Endodermal cell (in vitro differentiated cells): ENCODE data around the gene ST3GAL5. TPM values are rescaled to one million over a fixed set of nuclear protein-coding genes. Genes with fewer than 3 reads are reported as not detected.
A peak's percentile ranks its signal among the peaks of the same experiment; 100 is the strongest.

Source experiments
- DNase-seq: peaks from one replicate; pipeline ENCODE4 v3.0.0-alpha.2; 2017
- H3K27ac ChIP-seq: 2 replicates; pipeline ENCODE4 v1.5.1; 2013; ENCODE audit warnings: mild to moderate bottlenecking, low read depth, low read length, moderate library complexity
- H3K27me3 ChIP-seq: 2 replicates; pipeline ENCODE4 v1.6.1; 2013; ENCODE audit warnings: mild to moderate bottlenecking, low read length, moderate library complexity; ENCODE audit not compliant: insufficient read depth, control insufficient read depth, poor library complexity, severe bottlenecking
- H3K36me3 ChIP-seq: 2 replicates; pipeline ENCODE4 v1.7.0; 2013; ENCODE audit warnings: mild to moderate bottlenecking, low read length, moderate library complexity; ENCODE audit not compliant: control insufficient read depth, insufficient read depth
- H3K4me1 ChIP-seq: one replicate; pipeline ENCODE4 v1.7.0; 2013; ENCODE audit warnings: low read length; ENCODE audit not compliant: control insufficient read depth, insufficient read depth
- H3K4me3 ChIP-seq: 2 replicates; pipeline ENCODE4 v1.5.1; 2013; ENCODE audit warnings: mild to moderate bottlenecking, low read length, moderate library complexity
- H3K9ac ChIP-seq: 2 replicates; pipeline ENCODE4 v1.6.1; 2013; ENCODE audit warnings: mild to moderate bottlenecking, low read length, moderate library complexity; ENCODE audit not compliant: poor library complexity, severe bottlenecking; ENCODE audit errors: extremely low read depth
- H3K9me3 ChIP-seq: 2 replicates; pipeline ENCODE4 v1.6.1; 2013; ENCODE audit warnings: mild to moderate bottlenecking, low read length, moderate library complexity; ENCODE audit not compliant: control insufficient read depth
- H3K27ac Mint-ChIP-seq: 2 replicates; pipeline ENCODE4 v1.8.0; 2020; ENCODE audit warnings: mixed read lengths
- H3K27me3 Mint-ChIP-seq: 2 replicates; pipeline ENCODE4 v1.8.0; 2021; ENCODE audit warnings: mild to moderate bottlenecking, mixed read lengths; ENCODE audit not compliant: insufficient read depth
- H3K36me3 Mint-ChIP-seq: 2 replicates; pipeline ENCODE4 v1.8.0; 2020; ENCODE audit warnings: low read depth, mixed read lengths
- H3K4me1 Mint-ChIP-seq: 2 replicates; pipeline ENCODE4 v1.8.0; 2020; ENCODE audit warnings: mixed read lengths
- H3K4me3 Mint-ChIP-seq: 2 replicates; pipeline ENCODE4 v1.8.0; 2020; ENCODE audit warnings: mild to moderate bottlenecking, moderate library complexity, mixed read lengths
- H3K9me3 Mint-ChIP-seq: 2 replicates; pipeline ENCODE4 v1.8.0; 2020; ENCODE audit warnings: mild to moderate bottlenecking, mixed read lengths
- CTCF ChIP-seq: fragments of 200-600 bp; sonication (generic); conservative IDR thresholded peaks from 2 replicates; pipeline ENCODE4 v1.5.0; 2021; ENCODE audit warnings: antibody characterized with exemption, mild to moderate bottlenecking
- WGBS, 2 experiments: methylation state at CpG; one replicate each; pipeline versions ENCODE4 v1.1.5 to v1.1.7; 2013; ENCODE audit warnings: missing lambda C conversion rate in 2 of 2, mixed read lengths in 1 of 2; ENCODE audit not compliant: insufficient coverage in 1 of 2, insufficient read length in 1 of 2; 5-methylcytosine and 5-hydroxymethylcytosine counted together
- total RNA-seq, 2 donors: library from RNA; stranded (reverse); fragmentation: NEBNext Ultra II Directional in 1 of 2; extraction: Animal tissue kit (Norgen Biotek cat#: 25700) in 1 of 2; gene quantifications; 2 replicates in 1 of 2; 3 replicates in 1 of 2; pipeline ENCODE4 v1.2.1, GENCODE V29; 2021

Gene ST3GAL5
- total RNA-seq, 2 donors from 2014 or later = 26.6 to 27.4 TPM

DNA sequence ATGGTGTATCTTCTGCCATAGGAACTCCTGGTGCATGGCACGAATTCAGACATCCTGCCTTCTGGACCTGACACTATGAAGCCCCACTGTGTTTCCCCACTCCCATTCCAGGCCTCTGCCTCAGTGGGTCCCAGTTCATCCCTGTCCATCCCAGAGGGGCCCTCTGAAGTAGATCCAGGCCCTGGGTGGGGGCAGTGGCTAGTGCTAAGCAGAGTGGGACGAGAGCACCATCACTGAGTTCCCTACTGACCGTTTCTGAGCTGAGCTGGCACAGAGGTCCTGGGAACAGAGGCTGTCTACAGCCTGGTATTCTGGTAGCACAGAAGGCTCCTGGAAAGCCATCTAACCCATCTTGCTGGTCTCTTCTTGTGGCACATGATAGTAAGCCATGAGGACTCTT is 81.0 kb downstream of the ST3GAL5 start:
- no peaks in the 10 kb centered on the region for H3K9me3 ChIP-seq
- no peak overlapping the region for H3K4me3 ChIP-seq
- H3K4me1 Mint-ChIP-seq = peaks cover 14% of the 10 kb centered on the region
- no peaks in the 10 kb centered on the region for H3K36me3 ChIP-seq
- no peak overlapping the region for H3K4me3 Mint-ChIP-seq
- no peak for DNase-seq
- no peaks in the 10 kb centered on the region for H3K9me3 Mint-ChIP-seq
- no peak overlapping the region for H3K27ac ChIP-seq
- H3K27ac Mint-ChIP-seq = no peak overlapping the region
- H3K36me3 Mint-ChIP-seq = no peaks in the 10 kb centered on the region
- peaks cover 12% of the 10 kb centered on the region for H3K4me1 ChIP-seq
- no peaks in the 10 kb centered on the region for H3K27me3 Mint-ChIP-seq
- WGBS, 2 experiments = 93 to 94% methylated on average over 3 of the region's 3 CpGs
- H3K27me3 ChIP-seq = no peaks in the 10 kb centered on the region
- no peak for TF ChIP-seq CTCF
- H3K9ac ChIP-seq = no peak overlapping the region

GRCh38 chr2:85806358-85807118 is 82.3 kb downstream of the ST3GAL5 start:
- H3K9me3 ChIP-seq = no peaks in the 10 kb centered on the region
- no peaks in the 10 kb centered on the region for H3K9me3 Mint-ChIP-seq
- no peak overlapping the region for H3K4me3 Mint-ChIP-seq
- no peaks in the 10 kb centered on the region for H3K36me3 ChIP-seq
- no peak overlapping the region for H3K27ac Mint-ChIP-seq
- H3K27ac ChIP-seq = no peak overlapping the region
- H3K27me3 ChIP-seq = no peaks in the 10 kb centered on the region
- H3K9ac ChIP-seq = no peak overlapping the region
- H3K4me1 Mint-ChIP-seq = peaks cover 12% of the 10 kb centered on the region
- 91 to 96% methylated on average over 4 of the region's 4 CpGs for WGBS, 2 experiments
- peaks cover 4% of the 10 kb centered on the region for H3K27me3 Mint-ChIP-seq
- no peak overlapping the region for H3K4me3 ChIP-seq
- H3K36me3 Mint-ChIP-seq = no peaks in the 10 kb centered on the region
- DNase-seq = no peak
- peaks cover 12% of the 10 kb centered on the region for H3K4me1 ChIP-seq
- TF ChIP-seq CTCF = no peak

- Mint-ChIP-seq H3K4me1 (no peaks in the 10 kb centered on the region), H3K27ac (no peak overlapping the region), H3K4me3 (no peak overlapping the region), H3K9me3 (no peaks in the 10 kb centered on the region), H3K36me3 (no peaks in the 10 kb centered on the region), H3K27me3 (peaks cover 13% of the 10 kb centered on the region)
- WGBS, 2 experiments = 0% methylated on average over 1 of the region's 1 CpG; no CpG with 5 or more reads in 1 of the 2 experiments
- DNase-seq = no peak
- Histone ChIP-seq H3K36me3 (no peaks in the 10 kb centered on the region), H3K4me1 (no peaks in the 10 kb centered on the region), H3K9ac (no peak overlapping the region), H3K27ac (no peak overlapping the region), H3K4me3 (no peak overlapping the region), H3K27me3 (no peaks in the 10 kb centered on the region), H3K9me3 (no peaks in the 10 kb centered on the region)
- TF ChIP-seq CTCF = peak; percentile 85
Observed at GRCh38 chr2:85804583-85804982, 84.2 kb downstream of the ST3GAL5 start.
